NCI-H524 (cell line): ENCODE results near the gene OR8D2.

Experiments used
- DNase-seq, 2 experiments: peaks; one replicate each; lab custom pipeline; 2025; lab: John Stamatoyannopoulos, UW

Gene OR8D2

GRCh38 chr11:124320097-124320496, at the start of gene OR8D2:
TSS of gene OR8D2 (minus strand) at chr11:124320197. CDS start at chr11:124320197, 0 bp downstream.
- no peak for DNase-seq

GRCh38 chr11:124359566-124359965, 39.6 kb upstream of the OR8D2 start:
- no peak for DNase-seq

- DNase-seq = no peak
These were observed 26.4 kb upstream of the OR8D2 start for GRCh38 chr11:124346311-124346955.

GRCh38 chr11:124344346-124344745, 24.3 kb upstream of the OR8D2 start:
- DNase-seq = no peak

- no peak for DNase-seq
These were observed 20.1 kb upstream of the OR8D2 start for GRCh38 chr11:124340142-124340447.

- DNase-seq = no peak
These were observed 19.6 kb upstream of the OR8D2 start for GRCh38 chr11:124339396-124340141.

- DNase-seq = no peak
These were observed 11.9 kb upstream of the OR8D2 start for GRCh38 chr11:124331873-124332272.

GRCh38 chr11:124329787-124330478, 9.9 kb upstream of the OR8D2 start:
- peak; percentile 1 to 28 for DNase-seq

- no peak for DNase-seq
These were observed 7.8 kb upstream of the OR8D2 start for GRCh38 chr11:124327775-124328174.

- DNase-seq = no peak
These were observed 2.4 kb upstream of the OR8D2 start for GRCh38 chr11:124322356-124322755.

GRCh38 chr11:124315052-124315451, 4.9 kb downstream of the OR8D2 start:
- no peak for DNase-seq

- no peak for DNase-seq
These were observed 6.1 kb downstream of the OR8D2 start, which contains the start of gene OR8D1 for GRCh38 chr11:124313849-124314248. TSS of gene OR8D1 (minus strand) at chr11:124313949. CDS start at chr11:124310766, 3,183 bp downstream.

GRCh38 chr11:124313131-124313530, 6.9 kb downstream of the OR8D2 start:
- no peak for DNase-seq

- no peak for DNase-seq
These were observed 8.3 kb downstream of the OR8D2 start for GRCh38 chr11:124311670-124312069.

- no peak for DNase-seq
These were observed 8.7 kb downstream of the OR8D2 start for GRCh38 chr11:124311269-124311668.

GRCh38 chr11:124310721-124311120, 9.3 kb downstream of the OR8D2 start:
- no peak for DNase-seq

GRCh38 chr11:124307093-124307492, 12.9 kb downstream of the OR8D2 start:
- DNase-seq = no peak

- no peak for DNase-seq
These were observed 17.5 kb downstream of the OR8D2 start for GRCh38 chr11:124302347-124303125.

- DNase-seq = no peak
These were observed 18.4 kb downstream of the OR8D2 start for GRCh38 chr11:124301548-124301947.

GRCh38 chr11:124297921-124298320, 22.1 kb downstream of the OR8D2 start:
- no peak for DNase-seq

- DNase-seq = no peak
These were observed 24.0 kb downstream of the OR8D2 start for GRCh38 chr11:124296016-124296415.

- no peak for DNase-seq
These were observed 25.3 kb downstream of the OR8D2 start for GRCh38 chr11:124294687-124295086.
